NCI-H524 treated with DMSO at 0.1 percent for 48 hours (cell line): ENCODE data around the gene CCDC149.

Experiments
- DNase-seq: peaks from one replicate; lab custom pipeline; 2025; lab: John Stamatoyannopoulos, UW

CCDC149 gene

GRCh38 chr4:24840826-24841543 is 71.9 kb downstream of the CCDC149 start:
- no peak for DNase-seq

GRCh38 chr4:24840362-24840761 is 72.5 kb downstream of the CCDC149 start:
- DNase-seq = no peak

GRCh38 chr4:24837781-24838180 is 75.1 kb downstream of the CCDC149 start:
- DNase-seq = no peak

GRCh38 chr4:24837336-24837735 is 75.5 kb downstream of the CCDC149 start:
- no peak for DNase-seq

GRCh38 chr4:24836661-24837242 is 76.1 kb downstream of the CCDC149 start:
- no peak for DNase-seq

GRCh38 chr4:24835696-24836095 is 77.1 kb downstream of the CCDC149 start:
- no peak for DNase-seq

- no peak for DNase-seq
Observed at GRCh38 chr4:24831637-24832036, 81.2 kb downstream of the CCDC149 start.

- DNase-seq = no peak
Observed at GRCh38 chr4:24824720-24825119, 88.1 kb downstream of the CCDC149 start.

- no peak for DNase-seq
Observed at GRCh38 chr4:24820541-24820940, 92.3 kb downstream of the CCDC149 start.

GRCh38 chr4:24816797-24817196 is 96.0 kb downstream of the CCDC149 start:
- no peak for DNase-seq

- DNase-seq = no peak
Observed at GRCh38 chr4:24813732-24814131, 99.1 kb downstream of the CCDC149 start.

- no peak for DNase-seq
Observed at GRCh38 chr4:24810871-24811631, 101.8 kb downstream of the CCDC149 start.

- DNase-seq = no peak
Observed at GRCh38 chr4:24809815-24810405, 102.9 kb downstream of the CCDC149 start.

GRCh38 chr4:24809376-24809775 is 103.5 kb downstream of the CCDC149 start:
- DNase-seq = no peak

GRCh38 chr4:24808955-24809354 is 103.9 kb downstream of the CCDC149 start:
- no peak for DNase-seq

GRCh38 chr4:24808261-24808660 is 104.6 kb downstream of the CCDC149 start:
- no peak for DNase-seq

- no peak for DNase-seq
Observed at GRCh38 chr4:24807611-24808010, 105.2 kb downstream of the CCDC149 start.

GRCh38 chr4:24806206-24806990 is 106.4 kb downstream of the CCDC149 start:
- no peak for DNase-seq

GRCh38 chr4:24805566-24805965 is 107.3 kb downstream of the CCDC149 start:
- DNase-seq = no peak

GRCh38 chr4:24805067-24805466 is 107.8 kb downstream of the CCDC149 start:
- DNase-seq = no peak

GRCh38 chr4:24802648-24803047 is 110.2 kb downstream of the CCDC149 start:
- peak; percentile 94 for DNase-seq
